ENCODE data around the gene GRK1. TPM values are rescaled to one million over a fixed set of nuclear protein-coding genes. Genes with fewer than 3 reads are reported as not detected.

Gene GRK1
- total and polyA plus RNA-seq, 2 of the 8 experiments (the other 6 are each of a cell fraction or from before 2014, with no cell fraction given), result 0.12 TPM; not detected in 1

DNA sequence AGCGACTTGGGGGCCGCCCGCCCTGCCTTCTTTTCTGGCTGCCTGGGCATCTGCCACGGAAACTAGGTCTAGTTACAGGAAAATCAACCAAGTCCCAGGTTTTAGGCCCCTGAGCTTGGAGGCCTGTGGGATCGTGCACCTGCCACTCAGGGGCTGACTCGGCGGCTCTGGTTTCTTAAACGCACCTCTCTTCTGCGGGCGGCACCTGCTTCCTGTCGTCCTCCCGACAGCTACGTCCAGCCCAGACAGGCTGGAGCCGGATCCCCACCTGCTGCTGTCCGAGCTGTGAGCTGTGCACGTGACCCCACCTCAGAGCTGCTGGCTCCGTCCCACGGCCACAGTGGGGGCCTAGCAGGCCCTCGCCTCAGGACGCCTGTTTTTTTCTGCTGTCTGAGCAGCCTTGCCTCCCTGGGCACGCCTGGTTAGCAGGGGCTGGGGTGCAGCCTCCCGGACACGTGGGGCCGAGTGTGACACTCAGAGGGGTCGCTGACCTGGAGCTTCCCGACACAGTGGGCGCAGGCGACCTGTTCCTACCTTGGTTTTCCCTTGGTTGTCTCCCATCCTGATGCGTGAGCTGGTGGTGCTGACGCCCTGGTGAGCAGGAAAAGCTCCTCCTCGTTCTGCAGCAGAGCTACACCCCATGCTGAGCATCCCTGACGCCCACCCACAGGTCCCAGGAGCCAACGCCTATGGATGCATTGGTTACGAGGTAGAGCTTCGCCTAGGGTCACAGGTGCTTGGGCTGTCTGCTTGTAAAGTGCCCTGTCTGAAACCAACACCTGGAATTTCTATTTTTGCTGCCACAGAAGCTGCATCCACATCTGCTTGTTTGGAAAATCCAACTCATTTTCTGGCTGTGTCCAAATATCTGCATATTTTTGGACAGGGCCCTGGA is 109.5 kb downstream of the GRK1 start (continued):
- TF ChIP-seq SIRT6 (IDR thresholded peaks at IDR 0.05; ENCODE audit: low read length), result no peak
- TF ChIP-seq SP2 (IDR thresholded peaks at IDR 0.05; ENCODE audit: low read length), result no peak
